Bone marrow (tissue), 2 donors: Measurements from ENCODE around the gene AXL.
"Not testable (repeated sequence)": the region's sequence is repeated elsewhere in the genome, so short reads cannot be mapped to it uniquely, and the experiment has no call there.

ENCODE experiments used
- DNase-seq, 2 donors: peaks; one replicate each; lab custom pipeline; 2025; lab: John Stamatoyannopoulos, UW

AXL gene

DNA sequence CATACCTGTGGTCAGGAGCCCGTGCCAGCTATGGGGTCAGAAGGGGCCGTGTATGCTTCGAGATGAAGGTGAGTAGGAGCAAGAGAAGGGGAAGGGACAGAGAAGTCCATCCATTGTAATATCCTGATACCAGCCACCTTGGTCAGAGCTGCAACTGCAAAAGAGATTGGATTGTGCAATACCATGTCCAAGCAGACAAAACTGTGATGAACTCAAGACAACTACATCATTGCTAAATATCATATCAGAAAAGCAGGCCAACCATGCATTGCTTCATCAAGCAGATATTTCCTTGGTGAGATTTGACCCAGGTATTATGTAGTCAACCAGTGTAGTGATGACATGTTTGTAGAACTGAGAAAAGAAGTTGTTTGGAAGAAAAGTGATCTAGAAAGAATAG lies 57.2 kb downstream of the AXL start:
- no peak for DNase-seq

DNA sequence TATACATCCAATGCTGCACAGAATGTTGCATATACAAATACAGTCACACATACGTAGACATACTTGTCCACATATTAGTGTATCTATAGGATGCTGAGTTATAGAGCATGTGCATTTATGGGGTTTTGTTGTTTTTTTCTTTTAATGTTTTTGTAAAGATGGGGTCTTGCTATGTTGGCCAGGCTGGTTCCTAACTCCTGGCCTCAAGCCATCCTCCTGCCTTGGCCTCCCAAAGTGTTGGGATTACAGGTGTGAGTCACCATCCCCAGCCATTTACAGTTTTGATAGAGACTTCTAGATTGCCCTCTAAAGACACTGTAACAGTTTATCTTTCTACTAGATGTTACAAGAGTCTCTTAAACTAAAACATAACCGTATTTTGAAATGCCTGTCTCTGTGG lies 59.5 kb downstream of the AXL start:
- no peak for DNase-seq

DNA sequence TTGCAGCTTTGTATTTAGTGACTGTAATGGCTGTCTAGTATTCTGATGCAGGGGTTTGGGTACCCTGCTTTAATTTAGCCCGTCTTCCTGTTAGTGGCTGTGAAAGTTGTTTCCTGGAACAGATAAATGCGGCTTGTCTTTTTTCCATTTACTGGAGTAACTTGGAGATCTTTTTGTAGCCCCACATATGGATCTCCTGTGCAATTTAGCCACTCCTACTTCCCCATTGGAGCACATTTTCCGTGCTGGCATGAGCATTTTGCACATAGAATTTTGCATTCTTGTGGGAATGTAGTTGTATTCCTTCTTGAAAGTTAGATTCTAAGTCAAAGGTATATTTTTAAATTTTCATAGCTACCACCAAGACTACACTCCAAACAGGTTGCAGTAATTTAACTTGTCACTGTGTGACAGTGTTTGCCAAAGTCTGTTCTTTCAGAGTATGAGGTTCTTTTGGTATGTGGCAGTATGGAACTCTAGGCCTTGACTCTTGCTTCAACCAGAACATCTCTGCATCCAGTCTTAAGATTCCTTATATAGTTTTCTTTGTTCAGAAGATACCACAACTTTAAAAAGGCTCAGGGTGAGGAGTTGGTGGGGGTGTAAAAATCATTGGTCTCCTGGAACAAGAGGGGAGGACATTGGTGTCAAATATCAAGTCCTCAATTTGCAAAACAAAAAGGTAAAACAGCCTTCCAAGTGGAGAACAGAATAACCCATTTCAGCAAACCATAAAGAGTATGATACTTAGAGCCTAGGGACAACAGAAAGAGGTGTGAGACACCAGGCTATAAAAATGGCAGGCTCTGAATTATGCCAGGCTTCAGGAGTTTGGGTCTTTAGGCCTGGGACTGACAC lies 69.9 kb downstream of the AXL start:
- no peak for DNase-seq

DNA sequence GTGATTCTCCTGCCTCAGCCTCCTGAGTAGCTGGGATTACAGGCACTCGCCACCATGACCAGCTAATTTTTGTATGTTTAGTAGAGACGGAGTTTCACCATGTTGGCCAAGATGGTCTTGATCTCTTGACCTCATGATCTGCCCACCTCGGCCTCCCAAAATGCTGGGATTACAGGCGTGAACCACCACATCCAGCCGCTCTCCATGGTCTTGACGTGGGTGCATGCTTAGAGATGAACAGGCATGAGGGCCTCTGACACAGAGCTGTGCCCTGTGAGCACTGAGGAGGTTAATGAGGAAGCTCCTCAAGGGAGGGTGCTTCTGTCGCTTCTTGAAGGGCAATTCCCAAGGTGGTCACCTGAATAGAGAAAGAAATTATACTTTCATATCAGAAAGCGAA lies 70.8 kb downstream of the AXL start:
- not testable (repeated sequence) for DNase-seq

DNA sequence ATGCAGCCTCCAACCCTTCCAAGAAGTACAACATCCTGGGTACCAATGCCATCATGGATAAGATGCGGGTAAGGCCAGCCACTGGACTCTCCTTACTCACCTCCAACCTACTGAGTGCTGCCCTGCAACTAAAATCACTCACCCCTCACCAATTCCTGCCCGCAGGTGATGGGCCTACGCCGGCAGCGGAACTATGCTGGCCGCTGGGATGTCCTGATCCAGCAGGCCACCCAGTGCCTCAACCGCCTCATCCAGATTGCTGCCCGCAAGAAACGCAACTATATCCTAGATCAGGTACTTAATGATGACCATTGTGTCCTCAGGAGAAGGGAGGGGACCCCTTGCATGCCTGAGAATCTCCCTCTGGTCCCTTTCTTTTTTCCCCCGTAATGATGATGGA lies 75.4 kb downstream of the AXL start:
- DNase-seq: no peak

DNA sequence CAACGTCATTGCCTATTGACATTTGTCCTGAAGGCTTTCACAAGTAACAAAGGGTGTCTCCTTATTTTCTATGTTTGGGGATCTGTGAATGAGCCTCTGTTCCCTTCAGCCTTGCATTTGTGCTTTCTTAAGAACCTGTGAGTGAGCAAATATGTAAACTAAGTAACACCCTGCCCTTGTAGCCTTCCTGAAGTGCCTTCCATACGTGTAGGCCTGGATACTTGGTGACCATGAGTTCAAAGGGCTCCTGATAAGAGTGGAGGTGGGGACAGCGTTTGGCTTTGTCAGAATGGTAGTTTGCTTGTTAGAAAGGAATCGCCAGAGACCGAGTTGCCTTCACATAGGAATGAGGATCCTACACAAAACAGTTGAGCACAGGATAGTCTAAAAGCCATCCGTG lies 76.5 kb downstream of the AXL start:
- DNase-seq: no peak

DNA sequence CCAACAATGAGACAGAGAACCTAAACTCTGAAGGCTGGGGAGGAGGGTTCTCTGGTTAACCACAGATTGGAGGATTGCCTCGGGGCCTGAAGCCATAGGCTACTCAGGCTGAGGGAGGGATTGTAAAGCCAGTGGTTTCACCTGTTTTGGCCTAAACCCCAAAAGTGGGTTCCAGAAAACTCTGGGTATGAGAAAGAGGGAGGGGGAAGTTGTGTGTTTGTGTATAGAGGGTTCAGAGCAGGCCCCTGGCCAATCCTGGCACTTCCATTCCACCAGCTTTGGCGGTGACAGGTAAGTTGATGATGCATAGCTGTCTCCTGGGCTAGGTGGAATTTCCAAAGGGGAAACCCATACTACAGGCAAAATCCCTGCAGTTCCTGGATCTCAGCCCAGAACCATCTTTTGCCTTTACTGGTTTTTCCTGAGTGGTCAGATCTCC lies 77.4 kb downstream of the AXL start:
- no peak for DNase-seq

DNA sequence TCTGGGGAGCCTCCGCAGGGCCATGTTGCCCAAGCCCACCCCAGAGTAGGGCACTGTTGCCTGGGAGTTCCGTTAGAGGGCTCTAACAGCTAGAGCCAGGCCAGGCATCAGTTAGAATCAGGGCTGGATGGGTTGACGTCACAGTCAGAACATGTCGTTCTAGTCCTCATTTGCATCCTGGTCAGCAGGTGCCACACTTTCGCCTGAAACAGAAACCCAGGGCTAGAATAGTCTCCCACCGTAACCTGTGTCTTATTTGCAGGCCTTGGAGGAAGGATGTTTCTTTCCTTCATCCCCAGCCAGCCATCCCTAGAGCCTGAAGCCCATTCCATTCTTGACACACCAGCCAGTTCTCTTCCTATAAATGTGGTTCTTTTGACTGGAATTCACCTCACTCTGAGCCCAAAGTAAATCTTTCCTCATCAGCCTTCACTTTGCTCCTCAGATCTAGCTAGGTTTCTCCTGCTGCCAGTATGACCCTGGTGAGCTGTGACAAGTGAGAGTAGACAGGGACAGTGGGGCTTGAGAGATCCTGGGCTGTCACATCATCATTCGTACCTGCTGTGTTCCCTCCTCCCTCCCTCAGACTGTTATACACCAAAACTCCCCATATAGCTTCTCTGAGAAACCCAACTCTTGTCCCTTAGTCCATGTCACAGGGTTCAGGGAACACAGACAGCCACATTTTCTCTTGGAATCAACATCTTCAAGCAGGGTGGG lies 78.8 kb downstream of the AXL start:
- DNase-seq: no peak

DNA sequence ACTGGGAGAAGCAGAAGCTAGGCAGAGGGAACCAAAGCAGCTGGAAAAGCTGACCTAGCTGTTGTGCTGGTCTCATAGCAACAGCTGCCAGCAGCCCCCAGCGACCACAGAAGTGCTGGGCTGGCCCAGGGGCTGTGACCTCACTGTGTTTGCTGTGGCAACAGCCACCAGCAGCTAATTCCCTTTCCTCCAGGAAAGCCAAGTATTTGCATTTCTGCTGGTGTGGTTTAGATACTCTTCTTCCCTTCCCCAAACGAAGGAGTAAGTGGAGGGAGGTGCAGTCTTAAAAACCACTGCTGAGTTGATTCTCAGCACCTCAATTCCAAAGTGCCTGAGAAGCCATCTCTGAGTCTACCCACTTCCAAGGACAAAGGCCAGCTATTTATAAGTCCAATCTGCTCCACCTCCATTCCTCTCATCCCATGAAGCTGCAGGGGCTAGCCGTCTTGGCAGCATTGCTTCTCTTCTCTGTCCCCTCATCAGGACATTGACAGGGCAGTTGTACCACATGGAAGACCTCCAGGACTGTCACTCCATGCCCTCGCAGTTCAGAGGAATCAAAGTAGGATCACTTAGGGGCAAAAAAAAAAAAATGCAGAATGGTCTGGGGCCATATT lies 79.4 kb downstream of the AXL start:
- peak in 1 of 2 donors; percentile 76 for DNase-seq

DNA sequence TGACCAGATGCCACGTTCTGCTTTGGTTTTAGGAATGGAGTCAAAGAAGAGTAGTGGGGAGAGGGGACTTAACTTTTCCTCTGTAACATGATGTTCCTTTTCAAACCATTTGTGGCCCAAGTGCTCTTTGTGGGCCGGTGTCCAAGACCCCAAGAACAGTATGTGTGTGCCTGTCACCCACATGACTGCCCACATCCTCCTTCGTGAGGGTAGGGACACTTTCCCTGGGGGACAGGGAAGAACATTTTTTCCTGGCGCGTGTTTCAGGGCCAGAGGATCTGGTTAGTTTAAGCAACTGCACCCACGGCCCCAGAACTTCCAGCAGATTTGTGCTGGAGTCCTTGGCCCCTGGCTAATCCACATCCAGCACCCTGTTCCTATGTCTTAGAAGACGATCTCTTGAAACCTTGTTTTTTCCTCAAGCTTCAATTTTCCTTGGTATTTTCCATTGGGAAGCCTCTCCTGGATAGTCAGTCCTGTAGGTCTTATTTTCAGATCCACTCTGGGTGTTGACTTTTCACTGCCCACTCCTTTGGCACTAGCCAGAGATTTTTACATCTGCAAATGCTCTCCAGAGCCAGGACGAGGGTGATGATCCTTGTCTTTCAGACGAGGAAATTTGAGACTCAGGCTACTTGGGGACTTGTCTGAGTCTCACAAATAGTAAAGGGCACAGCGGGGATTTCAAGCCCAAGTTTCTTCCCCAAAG lies 80.2 kb downstream of the AXL start:
- no peak for DNase-seq

DNA sequence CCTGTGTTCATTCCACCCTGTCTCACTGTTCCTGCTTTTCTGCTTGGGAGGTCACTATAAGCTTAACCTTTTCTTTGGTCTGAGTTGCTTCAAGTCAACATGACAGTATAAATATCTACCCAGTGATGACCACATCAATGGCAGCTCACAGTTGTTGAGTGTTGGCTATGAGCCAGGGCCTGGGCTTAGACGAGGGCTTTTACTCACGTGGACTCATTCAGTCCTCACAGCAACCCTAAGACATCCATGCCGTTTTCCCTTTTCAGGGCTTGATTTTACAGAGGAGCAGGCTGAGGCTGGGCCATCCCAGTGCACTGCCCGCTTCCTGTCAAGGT lies 80.7 kb downstream of the AXL start:
- no peak for DNase-seq

DNA sequence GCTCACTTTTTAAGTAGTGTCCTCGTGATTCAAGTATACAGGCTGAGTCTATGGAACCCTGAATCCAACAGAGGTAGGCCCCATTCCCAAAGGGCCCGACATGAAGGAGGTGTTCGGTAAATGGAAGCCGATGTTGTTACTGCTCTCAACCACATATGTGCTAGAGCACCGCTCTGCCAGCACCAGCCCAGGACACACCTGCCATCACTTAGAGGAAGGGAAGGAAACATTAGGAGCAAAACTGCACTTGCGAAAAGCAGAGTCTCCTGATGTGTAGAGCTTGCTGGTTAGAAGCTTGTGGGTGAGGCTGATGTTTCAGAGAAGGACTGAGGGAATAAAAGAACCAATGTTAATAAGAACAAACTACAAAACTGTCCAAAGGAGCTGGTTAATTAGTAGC lies 81.5 kb downstream of the AXL start:
- no peak for DNase-seq

DNA sequence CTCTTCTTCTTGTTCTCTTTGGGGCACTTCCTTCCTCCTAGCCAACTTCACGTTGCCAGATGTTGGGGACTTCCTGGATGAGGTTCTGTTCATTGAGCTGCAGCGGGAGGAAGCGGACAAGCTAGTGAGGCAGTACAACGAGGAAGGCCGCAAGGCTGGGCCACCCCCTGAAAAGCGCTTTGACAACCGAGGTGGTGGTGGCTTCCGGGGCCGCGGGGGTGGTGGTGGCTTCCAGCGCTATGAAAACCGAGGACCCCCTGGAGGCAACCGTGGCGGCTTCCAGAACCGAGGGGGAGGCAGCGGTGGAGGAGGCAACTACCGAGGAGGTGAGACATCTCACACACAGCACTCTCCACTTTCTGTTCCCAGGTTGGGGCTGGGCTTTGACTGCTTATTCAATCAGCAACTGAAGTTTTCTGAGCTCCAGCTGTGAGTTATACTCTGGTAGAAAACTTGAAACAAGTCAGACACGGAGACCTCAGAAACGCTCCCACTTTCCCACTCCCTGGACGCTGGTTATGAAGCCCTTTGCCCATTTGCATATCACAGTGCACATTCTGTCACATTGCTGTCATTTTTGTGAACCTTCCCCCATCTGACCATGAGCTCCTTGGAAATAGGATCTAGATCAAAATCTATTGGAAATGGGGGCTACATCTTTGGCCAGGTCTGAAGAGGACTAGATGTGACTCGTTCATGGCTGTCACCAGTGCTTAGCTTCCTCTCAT lies 83.8 kb downstream of the AXL start:
- peak in 1 of 2 donors; percentile 37 for DNase-seq

DNA sequence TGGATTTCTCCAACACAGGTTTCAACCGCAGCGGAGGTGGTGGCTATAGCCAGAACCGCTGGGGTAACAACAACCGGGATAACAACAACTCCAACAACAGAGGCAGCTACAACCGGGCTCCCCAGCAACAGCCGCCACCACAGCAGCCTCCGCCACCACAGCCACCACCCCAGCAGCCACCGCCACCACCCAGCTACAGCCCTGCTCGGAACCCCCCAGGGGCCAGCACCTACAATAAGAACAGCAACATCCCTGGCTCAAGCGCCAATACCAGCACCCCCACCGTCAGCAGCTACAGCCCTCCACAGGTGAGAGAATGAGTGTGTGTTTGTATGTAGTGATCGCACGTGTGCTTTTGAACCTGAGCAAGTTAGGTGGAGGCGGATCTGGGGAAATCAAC lies 84.9 kb downstream of the AXL start:
- DNase-seq: no peak

DNA sequence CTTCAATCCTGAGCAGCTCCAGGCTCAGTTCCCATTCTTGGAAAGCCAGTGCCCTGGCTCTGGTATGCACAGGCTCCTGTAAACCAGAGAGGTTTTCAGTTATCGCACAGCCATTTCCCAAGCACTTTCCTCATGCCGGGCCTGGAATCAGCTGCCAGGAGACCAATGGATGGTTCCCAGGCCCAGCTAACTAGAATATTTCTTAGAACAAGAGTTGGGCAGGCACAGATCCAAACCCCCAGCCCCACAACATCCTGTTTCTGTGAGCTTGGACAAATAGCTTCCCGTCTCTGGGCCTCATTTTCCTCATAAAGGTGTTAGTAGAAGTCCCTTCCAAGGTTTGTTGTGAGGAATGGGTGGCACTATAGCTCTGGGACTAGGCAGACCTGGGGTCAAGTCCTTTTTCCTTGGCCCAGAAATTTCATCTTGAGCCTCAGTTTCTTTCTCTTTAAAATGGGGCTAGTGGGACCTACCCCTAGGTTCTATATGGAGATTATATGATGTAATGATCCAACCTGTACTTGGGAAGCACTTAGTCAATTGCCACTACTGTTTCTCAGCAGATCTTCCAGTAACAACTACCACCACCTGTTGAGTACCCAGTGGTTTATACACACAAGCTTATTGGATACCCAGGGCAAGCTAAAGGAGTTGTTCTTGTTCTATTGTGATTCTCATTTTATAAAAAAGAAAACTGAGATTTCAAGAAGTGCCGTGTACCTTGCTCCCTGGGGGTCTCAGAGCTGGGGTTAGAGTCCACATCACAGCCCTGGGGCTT lies 85.9 kb downstream of the AXL start:
- no peak for DNase-seq

DNA sequence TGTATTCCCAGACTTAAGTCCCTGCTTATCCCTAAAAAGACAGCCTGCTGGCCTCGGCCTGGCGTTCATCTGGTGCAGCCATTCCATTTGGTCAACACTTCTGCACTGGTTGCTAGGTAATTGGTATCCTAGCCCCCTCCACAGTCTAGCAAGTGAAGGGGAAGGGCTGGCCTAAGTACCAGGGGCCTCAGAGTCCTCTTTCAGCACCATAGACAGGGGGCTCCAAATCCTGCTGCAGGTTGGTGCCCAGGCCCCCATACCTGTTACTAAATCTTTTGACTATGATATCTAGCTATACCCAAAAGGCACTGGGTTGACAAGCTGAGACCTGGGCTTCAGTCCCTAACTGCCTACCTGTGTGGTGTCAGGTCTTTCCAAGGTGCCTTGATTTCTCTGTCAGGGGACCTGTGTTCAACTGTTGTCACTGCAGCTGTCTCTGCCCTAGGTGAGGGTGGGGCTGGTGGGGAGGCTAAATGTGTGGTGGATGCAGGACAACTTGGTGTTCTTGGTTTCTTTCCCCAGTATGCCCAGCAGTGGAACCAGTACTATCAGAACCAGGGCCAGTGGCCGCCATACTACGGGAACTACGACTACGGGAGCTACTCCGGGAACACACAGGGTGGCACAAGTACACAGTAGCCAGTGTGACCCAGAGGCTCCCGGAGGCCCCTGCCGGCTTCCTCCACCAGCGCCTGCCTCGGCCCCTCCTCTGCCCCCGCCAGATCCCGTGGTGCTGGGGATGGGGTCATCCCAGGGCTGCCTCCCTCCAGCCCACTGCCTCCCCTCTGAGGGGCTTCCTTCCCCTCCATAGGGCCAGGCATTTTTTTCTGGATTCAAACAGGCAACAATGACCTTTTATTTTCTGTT lies 87.1 kb downstream of the AXL start:
- no peak for DNase-seq

DNA sequence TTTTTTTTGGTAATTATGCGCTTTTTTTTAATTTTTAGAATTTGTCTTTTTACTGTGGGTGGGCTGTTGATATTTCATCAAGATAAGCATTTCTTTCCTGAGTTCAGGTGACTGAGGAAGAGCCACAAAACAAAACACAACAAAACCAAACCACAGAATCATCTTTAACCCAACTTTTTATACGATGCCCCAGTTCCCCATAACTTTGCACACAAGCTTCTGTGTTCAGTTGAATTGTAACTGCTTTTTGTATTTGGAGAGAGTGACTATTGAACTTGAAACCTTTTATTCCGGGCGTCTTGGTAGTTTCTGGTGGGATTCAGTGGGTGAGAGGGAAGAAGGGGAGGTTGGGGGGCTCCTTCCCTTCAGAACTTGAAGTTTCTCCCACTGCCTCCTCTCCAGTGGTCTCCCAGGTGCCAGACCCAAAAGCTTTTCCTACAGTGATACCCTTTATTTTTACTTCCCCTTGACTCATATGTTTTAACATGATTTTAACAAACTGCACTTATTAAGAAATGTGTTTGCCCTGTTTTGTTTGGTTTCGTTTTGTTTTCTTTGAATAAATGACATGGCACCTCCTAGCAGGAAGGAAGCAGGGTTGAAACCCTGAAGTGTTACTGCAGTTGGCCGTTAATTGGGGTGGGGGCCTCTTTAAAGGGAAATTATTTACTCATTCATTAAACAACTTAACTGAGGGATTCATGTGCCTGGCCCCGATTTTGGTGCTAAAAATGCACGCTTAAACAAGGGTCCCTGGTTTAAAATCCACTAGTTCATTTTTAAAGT lies 88.3 kb downstream of the AXL start:
- peak in 1 of 2 donors; percentile 50 for DNase-seq

DNA sequence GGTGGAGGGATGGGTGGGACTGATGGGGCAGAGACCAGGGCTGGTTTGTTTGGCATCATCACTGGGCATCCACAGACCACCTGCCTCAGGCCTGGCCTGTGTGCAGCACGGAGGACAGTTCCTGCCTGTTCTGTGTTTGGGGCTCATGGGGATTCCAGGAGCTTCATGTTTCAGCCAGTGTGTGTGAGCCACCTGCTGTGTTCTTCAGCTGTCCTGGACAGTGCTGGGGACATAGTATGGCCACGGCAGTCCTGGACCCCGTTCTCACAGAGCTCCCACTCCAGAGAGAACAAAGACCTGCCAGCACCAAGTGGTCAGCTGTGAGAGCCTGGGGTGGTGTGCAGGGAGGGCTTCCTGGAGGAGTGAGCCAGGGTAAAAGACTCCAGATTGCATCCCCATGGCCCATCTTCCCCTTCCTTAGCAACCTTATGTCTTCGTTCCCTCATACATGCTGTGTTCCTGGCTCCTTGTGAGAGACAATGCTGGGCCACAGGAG lies 89.0 kb downstream of the AXL start:
- no peak for DNase-seq
